ENCODE results near the gene DHFR. TPM values are rescaled to one million over a fixed set of nuclear protein-coding genes. Genes with fewer than 3 reads are reported as not detected.

Gene DHFR
- total RNA-seq, 2 donors from 2014 or later = 48.6 to 58.5 TPM

GRCh38 chr5:80703747-80704146 lies 49.0 kb upstream of the DHFR start:
- H3K27ac Mint-ChIP-seq = peak overlapping the region; percentile 83
- H3K9me3 ChIP-seq (ENCODE audit: control insufficient read depth, low read length) = peaks cover 5% of the 10 kb centered on the region
- no peak for TF ChIP-seq CTCF (conservative IDR thresholded peaks at IDR 0.05)
- peaks cover 7% of the 10 kb centered on the region for H3K4me1 ChIP-seq (ENCODE audit: control insufficient read depth, insufficient read depth, low read length)
- no peaks in the 10 kb centered on the region for H3K27me3 ChIP-seq (ENCODE audit: control insufficient read depth, insufficient read depth, low read length, poor library complexity, severe bottlenecking)
- no peaks in the 10 kb centered on the region for H3K27me3 Mint-ChIP-seq (ENCODE audit: insufficient read depth)
- WGBS, 2 experiments (ENCODE audit: insufficient coverage in 1 of 2, insufficient read length in 1 of 2) = 94% methylated on average over 5 of the region's 5 CpGs
- DNase-seq = no peak
- H3K36me3 Mint-ChIP-seq (ENCODE audit: low read depth) = peaks cover 19% of the 10 kb centered on the region
- H3K4me3 Mint-ChIP-seq = no peak overlapping the region
- peaks cover 3% of the 10 kb centered on the region for H3K36me3 ChIP-seq (ENCODE audit: control insufficient read depth, insufficient read depth, low read length)
- peaks cover 15% of the 10 kb centered on the region for H3K4me1 Mint-ChIP-seq
- no peak overlapping the region for H3K27ac ChIP-seq (ENCODE audit: low read depth, low read length)
- no peak overlapping the region for H3K9ac ChIP-seq (ENCODE audit: extremely low read depth, low read length, poor library complexity, severe bottlenecking)
- no peak overlapping the region for H3K4me3 ChIP-seq (ENCODE audit: low read length)
- H3K9me3 Mint-ChIP-seq = no peaks in the 10 kb centered on the region

GRCh38 chr5:80703291-80703690 lies 48.5 kb upstream of the DHFR start:
- Mint-ChIP-seq H3K27me3 (ENCODE audit: insufficient read depth) (no peaks in the 10 kb centered on the region), H3K9me3 (no peaks in the 10 kb centered on the region), H3K36me3 (ENCODE audit: low read depth) (peaks cover 15% of the 10 kb centered on the region), H3K4me3 (no peak overlapping the region), H3K27ac (no peak overlapping the region), H3K4me1 (peaks cover 15% of the 10 kb centered on the region)
- TF ChIP-seq CTCF (conservative IDR thresholded peaks at IDR 0.05) = no peak
- H3K9me3 ChIP-seq (ENCODE audit: control insufficient read depth, low read length) = peaks cover 5% of the 10 kb centered on the region
- no peak overlapping the region for H3K4me3 ChIP-seq (ENCODE audit: low read length)
- H3K36me3 ChIP-seq (ENCODE audit: control insufficient read depth, insufficient read depth, low read length) = no peaks in the 10 kb centered on the region
- H3K27ac ChIP-seq (ENCODE audit: low read depth, low read length) = no peak overlapping the region
- no peak for DNase-seq
- peaks cover 7% of the 10 kb centered on the region for H3K4me1 ChIP-seq (ENCODE audit: control insufficient read depth, insufficient read depth, low read length)
- no peak overlapping the region for H3K9ac ChIP-seq (ENCODE audit: extremely low read depth, low read length, poor library complexity, severe bottlenecking)
- H3K27me3 ChIP-seq (ENCODE audit: control insufficient read depth, insufficient read depth, low read length, poor library complexity, severe bottlenecking) = no peaks in the 10 kb centered on the region

GRCh38 chr5:80701597-80701996 lies 46.8 kb upstream of the DHFR start:
- Histone ChIP-seq H3K27me3 (ENCODE audit: control insufficient read depth, insufficient read depth, low read length, poor library complexity, severe bottlenecking) (no peaks in the 10 kb centered on the region), H3K9me3 (ENCODE audit: control insufficient read depth, low read length) (peaks cover 5% of the 10 kb centered on the region), H3K9ac (ENCODE audit: extremely low read depth, low read length, poor library complexity, severe bottlenecking) (no peak overlapping the region), H3K27ac (ENCODE audit: low read depth, low read length) (no peak overlapping the region), H3K36me3 (ENCODE audit: control insufficient read depth, insufficient read depth, low read length) (peaks cover 9% of the 10 kb centered on the region), H3K4me1 (ENCODE audit: control insufficient read depth, insufficient read depth, low read length) (peaks cover 7% of the 10 kb centered on the region), H3K4me3 (ENCODE audit: low read length) (no peak overlapping the region)
- H3K36me3 Mint-ChIP-seq (ENCODE audit: low read depth) = peaks cover 11% of the 10 kb centered on the region
- DNase-seq = no peak
- no peaks in the 10 kb centered on the region for H3K9me3 Mint-ChIP-seq
- no peaks in the 10 kb centered on the region for H3K27me3 Mint-ChIP-seq (ENCODE audit: insufficient read depth)
- no peak for TF ChIP-seq CTCF (conservative IDR thresholded peaks at IDR 0.05)
- 33 to 51% methylated on average over 1 of the region's 1 CpG for WGBS, 2 experiments (ENCODE audit: insufficient coverage in 1 of 2, insufficient read length in 1 of 2)
- H3K4me1 Mint-ChIP-seq = peaks cover 15% of the 10 kb centered on the region
- no peak overlapping the region for H3K4me3 Mint-ChIP-seq
- H3K27ac Mint-ChIP-seq = peak overlapping the region; percentile 6
